SK-N-SH treated with all-trans-retinoic acid at 6 μM for 48 hours (cell line): ENCODE results near the gene CES3.

Experiments
- ARNTL ChIP-seq: fragments of 450-650 bp; formaldehyde crosslinking; IDR thresholded peaks from 2 replicates; pipeline ENCODE4 v1.5.0; 2020; ENCODE audit warnings: low read depth, mild to moderate bottlenecking, moderate library complexity, borderline replicate concordance
- CSDC2 ChIP-seq: fragments of 250-450 bp; sonication (Bioruptor Pico); IDR thresholded peaks from 2 replicates; pipeline ENCODE4 v1.5.0; 2020; ENCODE audit warnings: mild to moderate bottlenecking, moderate library complexity
- GLIS3 ChIP-seq: fragments of 250-450 bp; sonication (Bioruptor Pico); IDR thresholded peaks from 2 replicates; pipeline ENCODE4 v1.5.0; 2020; ENCODE audit warnings: mild to moderate bottlenecking, moderate library complexity
- POU6F1 ChIP-seq: fragments of 250-450 bp; sonication (Bioruptor Pico); IDR thresholded peaks from 2 replicates; pipeline ENCODE4 v1.8.0; 2021; ENCODE audit warnings: low read depth, mild to moderate bottlenecking, moderate library complexity, borderline replicate concordance
- PPARA ChIP-seq: fragments of 250-450 bp; sonication (Bioruptor Pico); IDR thresholded peaks from 2 replicates; pipeline ENCODE4 v1.5.0; 2020; ENCODE audit warnings: mild to moderate bottlenecking, borderline replicate concordance
- TSHZ2 ChIP-seq: fragments of 250-450 bp; sonication (Bioruptor Pico); IDR thresholded peaks from 2 replicates; pipeline ENCODE4 v1.5.0; 2020; ENCODE audit warnings: mild to moderate bottlenecking, moderate library complexity
- ZC3H10 ChIP-seq: fragments of 250-450 bp; sonication (Bioruptor Pico); IDR thresholded peaks from 2 replicates; pipeline ENCODE4 v1.5.1; 2021; ENCODE audit warnings: mild to moderate bottlenecking, moderate library complexity
- ZFP3 ChIP-seq: fragments of 250-450 bp; sonication (Bioruptor Pico); IDR thresholded peaks from 2 replicates; pipeline ENCODE4 v1.5.0; 2020; ENCODE audit warnings: mild to moderate bottlenecking, moderate library complexity
- ZFP30 ChIP-seq: fragments of 450-650 bp; formaldehyde crosslinking; IDR thresholded peaks from 2 replicates; pipeline ENCODE4 v1.5.0; 2022; ENCODE audit warnings: mild to moderate bottlenecking, moderate library complexity
- ZNF565 ChIP-seq: fragments of 450-650 bp; formaldehyde crosslinking; conservative IDR thresholded peaks from 2 replicates; pipeline ENCODE4 v1.5.0; 2020; ENCODE audit warnings: low read depth, mild to moderate bottlenecking, moderate library complexity
- TF ChIP-seq, protein P1 (sequence below): fragments of 250-450 bp; sonication (Bioruptor Pico); IDR thresholded peaks from 2 replicates; pipeline ENCODE4 v1.8.0; 2020; ENCODE audit warnings: mild to moderate bottlenecking, moderate library complexity, borderline replicate concordance
- TF ChIP-seq, protein P2 (sequence below): fragments of 250-450 bp; sonication (Bioruptor Pico); IDR thresholded peaks from 2 replicates; pipeline ENCODE4 v1.5.1; 2020; ENCODE audit warnings: low read depth, mild to moderate bottlenecking, moderate library complexity
- TF ChIP-seq, protein P3 (sequence below): fragments of 250-450 bp; sonication (Bioruptor Pico); IDR thresholded peaks from 2 replicates; pipeline ENCODE4 v1.5.1; 2021; ENCODE audit warnings: mild to moderate bottlenecking, moderate library complexity

GRCh38 chr16:66935314-66936011 lies 25.6 kb upstream of the CES3 start, which contains the start of gene CES2:
- TF ChIP-seq, protein P1, sequence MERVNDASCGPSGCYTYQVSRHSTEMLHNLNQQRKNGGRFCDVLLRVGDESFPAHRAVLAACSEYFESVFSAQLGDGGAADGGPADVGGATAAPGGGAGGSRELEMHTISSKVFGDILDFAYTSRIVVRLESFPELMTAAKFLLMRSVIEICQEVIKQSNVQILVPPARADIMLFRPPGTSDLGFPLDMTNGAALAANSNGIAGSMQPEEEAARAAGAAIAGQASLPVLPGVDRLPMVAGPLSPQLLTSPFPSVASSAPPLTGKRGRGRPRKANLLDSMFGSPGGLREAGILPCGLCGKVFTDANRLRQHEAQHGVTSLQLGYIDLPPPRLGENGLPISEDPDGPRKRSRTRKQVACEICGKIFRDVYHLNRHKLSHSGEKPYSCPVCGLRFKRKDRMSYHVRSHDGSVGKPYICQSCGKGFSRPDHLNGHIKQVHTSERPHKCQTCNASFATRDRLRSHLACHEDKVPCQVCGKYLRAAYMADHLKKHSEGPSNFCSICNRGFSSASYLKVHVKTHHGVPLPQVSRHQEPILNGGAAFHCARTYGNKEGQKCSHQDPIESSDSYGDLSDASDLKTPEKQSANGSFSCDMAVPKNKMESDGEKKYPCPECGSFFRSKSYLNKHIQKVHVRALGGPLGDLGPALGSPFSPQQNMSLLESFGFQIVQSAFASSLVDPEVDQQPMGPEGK (CRISPR knock-in tag): no peak
- no peak for TF ChIP-seq ZNF565 (CRISPR knock-in tag)
- no peak for TF ChIP-seq CSDC2 (CRISPR knock-in tag)
- TF ChIP-seq, protein P2, sequence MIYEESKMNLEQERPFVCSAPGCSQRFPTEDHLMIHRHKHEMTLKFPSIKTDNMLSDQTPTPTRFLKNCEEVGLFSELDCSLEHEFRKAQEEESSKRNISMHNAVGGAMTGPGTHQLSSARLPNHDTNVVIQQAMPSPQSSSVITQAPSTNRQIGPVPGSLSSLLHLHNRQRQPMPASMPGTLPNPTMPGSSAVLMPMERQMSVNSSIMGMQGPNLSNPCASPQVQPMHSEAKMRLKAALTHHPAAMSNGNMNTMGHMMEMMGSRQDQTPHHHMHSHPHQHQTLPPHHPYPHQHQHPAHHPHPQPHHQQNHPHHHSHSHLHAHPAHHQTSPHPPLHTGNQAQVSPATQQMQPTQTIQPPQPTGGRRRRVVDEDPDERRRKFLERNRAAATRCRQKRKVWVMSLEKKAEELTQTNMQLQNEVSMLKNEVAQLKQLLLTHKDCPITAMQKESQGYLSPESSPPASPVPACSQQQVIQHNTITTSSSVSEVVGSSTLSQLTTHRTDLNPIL (CRISPR knock-in tag): no peak
- no peak for TF ChIP-seq ZFP3 (CRISPR knock-in tag)
- no peak for TF ChIP-seq PPARA (CRISPR knock-in tag)
- no peak for TF ChIP-seq TSHZ2 (CRISPR knock-in tag)
- TF ChIP-seq, protein P3, sequence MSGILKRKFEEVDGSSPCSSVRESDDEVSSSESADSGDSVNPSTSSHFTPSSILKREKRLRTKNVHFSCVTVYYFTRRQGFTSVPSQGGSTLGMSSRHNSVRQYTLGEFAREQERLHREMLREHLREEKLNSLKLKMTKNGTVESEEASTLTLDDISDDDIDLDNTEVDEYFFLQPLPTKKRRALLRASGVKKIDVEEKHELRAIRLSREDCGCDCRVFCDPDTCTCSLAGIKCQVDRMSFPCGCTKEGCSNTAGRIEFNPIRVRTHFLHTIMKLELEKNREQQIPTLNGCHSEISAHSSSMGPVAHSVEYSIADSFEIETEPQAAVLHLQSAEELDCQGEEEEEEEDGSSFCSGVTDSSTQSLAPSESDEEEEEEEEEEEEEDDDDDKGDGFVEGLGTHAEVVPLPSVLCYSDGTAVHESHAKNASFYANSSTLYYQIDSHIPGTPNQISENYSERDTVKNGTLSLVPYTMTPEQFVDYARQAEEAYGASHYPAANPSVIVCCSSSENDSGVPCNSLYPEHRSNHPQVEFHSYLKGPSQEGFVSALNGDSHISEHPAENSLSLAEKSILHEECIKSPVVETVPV (CRISPR knock-in tag): no peak
- no peak for TF ChIP-seq POU6F1 (CRISPR knock-in tag)
- no peak for TF ChIP-seq ZC3H10 (CRISPR knock-in tag)
- no peak for TF ChIP-seq GLIS3 (CRISPR knock-in tag)
- TF ChIP-seq ARNTL (CRISPR knock-in tag): no peak
- TF ChIP-seq ZFP30 (CRISPR knock-in tag): no peak
